ENCODE results near the gene ALKBH5.

The ALKBH5 gene

DNA sequence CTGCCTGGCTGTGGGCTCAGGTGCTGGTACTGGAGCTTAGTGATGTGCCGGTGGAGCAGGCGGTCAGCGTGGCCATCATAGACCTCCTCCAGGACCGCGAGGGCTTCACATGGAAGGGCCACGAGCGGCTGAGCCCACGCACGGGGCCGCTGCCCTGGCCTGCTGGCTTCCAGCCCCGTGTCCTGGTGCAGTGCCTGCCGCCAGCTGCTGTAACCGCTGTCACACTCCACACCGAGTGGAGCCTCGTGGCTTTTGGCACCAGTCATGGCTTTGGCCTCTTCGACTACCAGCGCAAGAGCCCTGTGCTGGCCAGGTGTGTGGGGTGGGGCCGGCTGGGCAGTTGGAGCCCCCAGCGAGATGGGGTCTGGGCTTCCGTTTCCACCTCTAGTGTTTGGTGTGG, 53.8 kb downstream of the ALKBH5 start:
- TF ChIP-seq, protein P1, sequence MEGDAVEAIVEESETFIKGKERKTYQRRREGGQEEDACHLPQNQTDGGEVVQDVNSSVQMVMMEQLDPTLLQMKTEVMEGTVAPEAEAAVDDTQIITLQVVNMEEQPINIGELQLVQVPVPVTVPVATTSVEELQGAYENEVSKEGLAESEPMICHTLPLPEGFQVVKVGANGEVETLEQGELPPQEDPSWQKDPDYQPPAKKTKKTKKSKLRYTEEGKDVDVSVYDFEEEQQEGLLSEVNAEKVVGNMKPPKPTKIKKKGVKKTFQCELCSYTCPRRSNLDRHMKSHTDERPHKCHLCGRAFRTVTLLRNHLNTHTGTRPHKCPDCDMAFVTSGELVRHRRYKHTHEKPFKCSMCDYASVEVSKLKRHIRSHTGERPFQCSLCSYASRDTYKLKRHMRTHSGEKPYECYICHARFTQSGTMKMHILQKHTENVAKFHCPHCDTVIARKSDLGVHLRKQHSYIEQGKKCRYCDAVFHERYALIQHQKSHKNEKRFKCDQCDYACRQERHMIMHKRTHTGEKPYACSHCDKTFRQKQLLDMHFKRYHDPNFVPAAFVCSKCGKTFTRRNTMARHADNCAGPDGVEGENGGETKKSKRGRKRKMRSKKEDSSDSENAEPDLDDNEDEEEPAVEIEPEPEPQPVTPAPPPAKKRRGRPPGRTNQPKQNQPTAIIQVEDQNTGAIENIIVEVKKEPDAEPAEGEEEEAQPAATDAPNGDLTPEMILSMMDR (IDR thresholded peaks at IDR 0.05; ENCODE audit: low read depth, low read length, poor library complexity, severe bottlenecking): no peak
- TF ChIP-seq EZH2phosphoT487 (IDR thresholded peaks at IDR 0.05; ENCODE audit: borderline replicate concordance, low read length): no peak
- no peaks in the 10 kb centered on the region for H3K79me2 ChIP-seq (ENCODE audit: control insufficient read depth, low read length)
- H3K4me2 ChIP-seq (ENCODE audit: low read length): no peak overlapping the region
- no peaks in the 10 kb centered on the region; the same call in 1 of the 2 replicates for H3K36me3 ChIP-seq (ENCODE audit: control insufficient read depth, low read length)
- no peaks in the 10 kb centered on the region for H3F3A ChIP-seq (ENCODE audit: control insufficient read depth, insufficient read depth)
- H3K4me3 ChIP-seq (ENCODE audit: low read length): no peak overlapping the region
- no peaks in the 10 kb centered on the region for H3K9me3 ChIP-seq (ENCODE audit: control insufficient read depth, insufficient read depth, low read length)
- H3K4me1 ChIP-seq (ENCODE audit: control insufficient read depth, low read length): no peaks in the 10 kb centered on the region
- no peaks in the 10 kb centered on the region for H4K20me1 ChIP-seq (ENCODE audit: control insufficient read depth, insufficient read depth, low read depth, low read length)
- no peak overlapping the region for H3K27ac ChIP-seq (ENCODE audit: low read depth, low read length)
- no peaks in the 10 kb centered on the region for H3K9me2 ChIP-seq (replicated peaks; ENCODE audit: control insufficient read depth, low read length)
- H3K27me3 ChIP-seq (ENCODE audit: control insufficient read depth, low read length): no peaks in the 10 kb centered on the region

DNA sequence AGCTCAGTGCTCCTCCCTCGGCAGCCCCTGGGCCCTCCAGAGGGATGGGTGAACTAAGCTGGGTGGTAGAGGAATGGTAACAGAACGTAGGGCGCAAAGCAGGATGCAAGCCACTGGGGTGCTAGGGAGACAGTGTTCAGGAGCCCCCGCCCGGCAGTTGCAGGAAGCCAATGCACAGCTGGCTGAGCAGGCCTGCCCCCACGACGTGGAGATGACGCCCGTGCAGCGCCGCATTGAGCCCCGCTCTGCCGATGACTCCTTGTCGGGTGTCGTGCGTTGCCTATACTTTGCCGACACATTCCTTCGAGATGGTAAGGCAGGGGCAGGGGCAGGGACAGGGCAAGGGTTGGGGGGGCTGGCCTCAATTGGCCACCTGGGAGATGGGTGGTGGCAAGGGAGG, 54.7 kb downstream of the ALKBH5 start:
- Histone ChIP-seq H4K20me1 (ENCODE audit: control insufficient read depth, insufficient read depth, low read depth, low read length) (no peaks in the 10 kb centered on the region), H3K4me2 (ENCODE audit: low read length) (no peak overlapping the region), H3K27ac (ENCODE audit: low read depth, low read length) (no peak overlapping the region), H3K9me3 (ENCODE audit: control insufficient read depth, insufficient read depth, low read length) (no peaks in the 10 kb centered on the region), H3K79me2 (ENCODE audit: control insufficient read depth, low read length) (no peaks in the 10 kb centered on the region), H3K4me3 (ENCODE audit: low read length) (no peak overlapping the region), H3K36me3 (ENCODE audit: control insufficient read depth, low read length) (peaks cover 2% of the 10 kb centered on the region; the same call in 1 of the 2 replicates), H3K9me2 (replicated peaks; ENCODE audit: control insufficient read depth, low read length) (no peaks in the 10 kb centered on the region), H3F3A (ENCODE audit: control insufficient read depth, insufficient read depth) (no peaks in the 10 kb centered on the region), H3K27me3 (ENCODE audit: control insufficient read depth, low read length) (no peaks in the 10 kb centered on the region), H3K4me1 (ENCODE audit: control insufficient read depth, low read length) (no peaks in the 10 kb centered on the region)
- TF ChIP-seq, protein P1 (IDR thresholded peaks at IDR 0.05; ENCODE audit: low read depth, low read length, poor library complexity, severe bottlenecking): no peak
- no peak for TF ChIP-seq EZH2phosphoT487 (IDR thresholded peaks at IDR 0.05; ENCODE audit: borderline replicate concordance, low read length)

DNA sequence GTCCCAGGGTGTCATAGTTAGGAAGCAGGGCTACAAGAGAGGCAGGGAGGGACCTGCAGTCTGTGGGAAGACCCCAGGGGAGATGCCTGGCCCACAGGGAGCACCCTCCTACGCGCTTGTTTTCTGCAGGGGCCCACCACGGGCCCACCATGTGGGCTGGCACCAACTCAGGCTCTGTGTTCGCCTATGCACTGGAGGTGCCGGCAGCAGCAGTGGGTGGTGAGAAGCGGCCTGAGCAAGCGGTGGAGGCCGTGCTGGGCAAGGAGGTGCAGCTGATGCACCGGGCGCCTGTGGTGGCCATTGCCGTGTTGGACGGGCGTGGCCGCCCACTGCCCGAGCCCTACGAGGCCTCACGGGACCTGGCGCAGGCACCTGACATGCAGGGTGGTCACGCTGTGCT, 56.8 kb downstream of the ALKBH5 start:
- no peaks in the 10 kb centered on the region for H3K4me1 ChIP-seq (ENCODE audit: control insufficient read depth, low read length)
- H3F3A ChIP-seq (ENCODE audit: control insufficient read depth, insufficient read depth): no peaks in the 10 kb centered on the region
- no peaks in the 10 kb centered on the region for H3K79me2 ChIP-seq (ENCODE audit: control insufficient read depth, low read length)
- TF ChIP-seq EZH2phosphoT487 (IDR thresholded peaks at IDR 0.05; ENCODE audit: borderline replicate concordance, low read length): no peak
- TF ChIP-seq, protein P1 (IDR thresholded peaks at IDR 0.05; ENCODE audit: low read depth, low read length, poor library complexity, severe bottlenecking): no peak
- H4K20me1 ChIP-seq (ENCODE audit: control insufficient read depth, insufficient read depth, low read depth, low read length): no peaks in the 10 kb centered on the region
- no peak overlapping the region for H3K4me2 ChIP-seq (ENCODE audit: low read length)
- H3K9me3 ChIP-seq (ENCODE audit: control insufficient read depth, insufficient read depth, low read length): no peaks in the 10 kb centered on the region
- H3K9me2 ChIP-seq (replicated peaks; ENCODE audit: control insufficient read depth, low read length): no peaks in the 10 kb centered on the region
- H3K36me3 ChIP-seq (ENCODE audit: control insufficient read depth, low read length): peaks cover 10% of the 10 kb centered on the region
- H3K27ac ChIP-seq (ENCODE audit: low read depth, low read length): no peak overlapping the region
- H3K4me3 ChIP-seq (ENCODE audit: low read length): no peak overlapping the region
- no peaks in the 10 kb centered on the region for H3K27me3 ChIP-seq (ENCODE audit: control insufficient read depth, low read length)
